GM15510 (cell line): ENCODE data around the gene PRL.

Experiments used
- POLR2A ChIP-seq: IDR thresholded peaks from 3 replicates; pipeline ENCODE4 v1.6.1; 2011; ENCODE audit warnings: borderline replicate concordance; ENCODE audit not compliant: insufficient read length; ENCODE audit errors: extremely low read depth

The PRL gene

DNA sequence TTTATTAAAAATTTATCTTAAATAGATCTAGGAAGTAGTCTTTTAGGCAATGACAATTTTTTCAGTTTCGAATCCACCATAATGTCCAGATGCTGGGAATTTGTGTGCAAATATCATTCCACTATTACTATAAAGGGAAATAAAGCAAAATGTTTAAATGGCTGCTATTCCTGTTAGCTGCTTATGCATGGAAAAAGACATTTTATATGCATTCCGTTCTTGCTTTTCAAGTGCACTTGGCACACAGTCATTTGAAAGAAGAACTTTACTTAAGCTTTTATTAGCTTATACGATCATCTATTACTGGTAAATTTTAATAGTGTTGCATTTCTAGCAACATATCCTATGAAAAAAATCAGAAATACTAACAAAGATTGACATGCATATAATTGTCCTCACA lies 42.0 kb downstream of the PRL start:
- no peak for TF ChIP-seq POLR2A

DNA sequence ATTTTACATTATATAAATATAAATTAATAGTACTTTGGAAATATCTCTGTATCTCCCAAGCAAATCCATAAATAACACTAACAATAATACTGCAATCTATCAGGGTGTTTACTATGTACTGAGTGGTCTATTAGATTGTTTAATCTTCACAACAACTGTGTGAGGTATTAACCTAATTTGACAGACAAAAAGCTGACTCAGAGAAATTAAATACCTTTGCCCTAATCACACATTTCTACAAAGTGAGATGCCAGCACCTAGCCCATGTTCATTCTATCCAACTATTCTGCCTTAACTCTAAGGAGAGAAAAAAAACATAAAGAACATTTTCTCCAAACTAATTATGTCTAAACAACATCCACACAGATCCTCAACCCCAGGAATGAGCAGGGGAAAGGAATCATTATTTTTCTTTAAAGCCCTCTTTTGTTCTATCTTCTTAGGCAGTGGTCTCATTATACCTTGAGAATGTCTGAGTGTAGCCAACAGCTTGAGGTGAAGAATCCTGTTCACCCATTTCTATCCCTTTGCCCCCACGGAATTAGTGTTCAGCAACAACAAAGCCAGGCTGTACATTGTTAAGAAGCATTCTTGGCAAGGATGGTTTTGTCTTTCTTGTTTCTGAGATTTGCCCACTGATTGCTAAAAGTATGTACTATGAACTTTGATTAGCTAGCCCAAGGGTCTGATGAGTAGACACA lies 42.7 kb downstream of the PRL start:
- no peak for TF ChIP-seq POLR2A

DNA sequence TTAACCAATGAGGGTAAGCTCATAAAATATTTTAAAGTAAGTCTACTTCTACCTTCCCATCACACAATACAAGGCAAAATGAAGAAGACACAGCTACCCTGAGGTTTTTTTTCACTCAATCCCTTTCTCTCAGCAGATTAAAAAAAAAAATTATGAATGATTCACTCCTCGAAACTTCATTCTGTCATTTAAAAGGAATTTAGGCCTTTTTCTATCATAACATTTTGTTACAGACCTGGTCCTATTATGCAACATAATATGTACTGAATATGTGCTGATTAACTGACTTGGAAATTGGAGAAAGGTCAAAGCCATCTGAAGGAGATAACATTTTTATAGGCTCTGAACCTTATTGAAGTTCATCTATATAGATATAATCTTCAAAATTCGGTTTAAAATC lies 45.5 kb downstream of the PRL start:
- TF ChIP-seq POLR2A: no peak

DNA sequence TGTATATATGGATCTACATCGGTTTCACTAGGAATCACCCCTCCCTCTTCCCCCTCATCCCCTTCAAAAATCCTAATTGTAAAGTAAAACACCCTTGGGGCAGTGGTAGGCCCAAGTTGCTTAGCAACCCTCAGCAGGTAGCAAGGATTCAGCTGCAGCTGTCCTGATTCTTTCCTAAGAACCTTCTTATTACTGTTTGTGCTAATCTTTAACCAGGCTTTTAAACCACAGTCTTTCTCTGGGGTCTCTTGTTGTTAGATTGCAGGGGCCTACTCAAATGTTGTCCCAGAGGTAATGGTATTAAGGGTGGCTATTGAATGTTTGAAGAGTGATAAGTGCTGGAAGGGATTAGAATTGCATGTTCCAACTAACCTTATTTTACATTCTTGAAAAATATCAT lies 46.4 kb downstream of the PRL start:
- TF ChIP-seq POLR2A: no peak

DNA sequence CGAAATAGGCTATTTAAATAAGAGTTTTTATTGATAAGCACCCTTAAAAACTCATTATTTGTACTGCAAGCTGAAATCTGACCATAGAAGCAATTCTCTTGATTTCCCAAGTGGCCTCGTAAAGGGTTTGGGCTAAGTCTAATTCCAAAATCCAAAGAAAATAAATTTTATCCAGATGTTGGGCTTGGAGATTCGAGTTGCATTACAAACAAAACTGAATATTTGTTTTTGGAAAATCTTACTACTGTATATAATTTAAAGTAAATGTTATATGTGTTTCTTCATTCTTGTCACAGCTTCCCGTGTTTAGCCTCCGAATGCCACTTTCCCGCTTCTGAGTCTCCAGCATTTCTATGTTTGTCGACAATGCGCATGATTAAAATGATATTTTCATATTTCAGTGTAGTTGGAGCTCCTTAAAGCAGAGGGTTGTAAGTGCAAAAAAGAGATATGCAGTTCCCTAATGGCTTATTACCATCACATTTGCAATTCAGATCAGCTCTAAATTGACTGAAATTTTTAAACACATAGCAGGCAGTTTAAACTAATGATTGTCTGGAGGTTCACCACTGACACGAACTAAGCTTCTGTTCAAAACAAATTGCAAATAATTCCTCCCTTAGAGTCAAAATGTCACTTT lies 47.0 kb downstream of the PRL start:
- TF ChIP-seq POLR2A: no peak

DNA sequence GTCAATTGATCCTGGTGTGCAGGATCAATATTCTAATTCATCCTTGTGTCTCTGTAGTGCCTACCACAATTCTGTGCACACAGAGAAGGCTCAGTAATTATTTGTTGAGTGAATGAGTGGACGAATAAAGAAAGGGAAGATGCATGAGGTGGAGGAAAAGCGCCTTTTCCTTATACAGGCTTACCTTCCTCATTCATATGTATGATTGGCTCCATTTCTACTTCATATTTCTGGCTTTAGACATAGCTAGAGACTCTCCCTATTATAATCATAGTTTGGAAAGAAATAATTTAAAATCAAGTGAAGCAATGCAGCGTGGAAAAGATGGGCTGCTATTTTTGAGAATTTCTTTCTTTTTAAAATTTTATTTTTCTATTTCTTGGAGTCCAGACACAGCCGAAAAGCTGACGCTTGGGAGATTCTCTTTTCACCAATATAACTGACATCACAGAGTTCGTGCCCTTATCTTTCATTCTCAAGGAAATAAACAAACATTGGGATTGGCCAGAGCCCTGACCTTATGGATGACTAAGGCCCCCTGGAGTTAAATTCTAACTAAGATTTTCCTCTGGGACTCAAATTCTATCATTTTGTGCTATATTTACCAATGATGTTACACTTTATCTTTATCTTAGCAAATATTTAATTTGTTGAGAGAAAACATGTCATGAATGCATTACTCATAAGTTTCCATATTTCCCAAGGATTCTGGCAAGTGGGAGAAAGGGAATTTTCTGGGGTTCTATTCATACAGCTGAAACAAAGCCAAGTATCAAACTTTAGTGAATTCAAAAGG lies 48.1 kb downstream of the PRL start:
- TF ChIP-seq POLR2A: no peak

DNA sequence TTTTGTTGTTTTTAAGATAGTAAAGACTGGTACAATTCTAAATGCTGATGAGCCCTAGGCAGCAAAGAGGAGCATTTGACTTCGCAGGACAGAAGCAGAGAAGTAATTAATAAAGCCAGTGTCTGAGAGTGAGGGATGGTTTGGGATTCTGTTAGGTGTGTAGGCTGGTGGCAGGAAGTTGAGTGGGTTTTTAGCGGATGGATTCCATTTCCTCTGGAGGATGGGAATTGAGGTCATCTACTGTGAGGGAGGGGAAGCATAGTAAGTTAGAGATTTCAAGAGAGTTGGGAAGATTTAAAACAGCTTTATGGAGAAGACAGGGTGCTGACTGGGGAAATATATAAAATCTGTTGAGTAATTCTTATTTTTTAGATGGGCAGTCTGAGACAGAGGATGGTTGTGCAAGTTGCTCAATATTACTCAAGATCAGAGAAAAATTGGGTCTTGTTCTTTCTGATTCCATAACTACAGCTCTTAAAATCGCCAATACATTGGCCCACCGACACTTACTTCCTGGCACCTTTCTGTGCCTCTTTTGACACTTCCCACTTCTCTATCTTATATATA lies 48.8 kb downstream of the PRL start:
- TF ChIP-seq POLR2A: no peak

DNA sequence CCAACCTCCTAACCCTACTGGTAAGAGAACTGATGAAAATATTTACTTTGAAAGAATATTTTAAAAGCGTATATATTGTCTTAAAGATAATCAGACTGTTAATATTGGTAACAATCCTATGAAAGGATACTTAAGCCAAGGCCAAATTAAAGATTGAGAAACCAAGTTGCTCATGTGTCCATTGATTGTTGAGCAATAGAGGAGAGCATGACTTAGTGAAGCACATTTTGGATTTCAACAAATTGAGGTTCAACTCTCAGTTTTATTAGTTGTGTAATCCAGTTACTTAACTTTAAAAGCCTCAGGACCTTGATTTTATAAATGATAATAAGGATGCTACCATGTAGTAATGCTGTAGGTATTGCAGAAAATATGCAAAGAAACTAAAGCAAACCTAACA lies 56.8 kb downstream of the PRL start:
- no peak for TF ChIP-seq POLR2A

DNA sequence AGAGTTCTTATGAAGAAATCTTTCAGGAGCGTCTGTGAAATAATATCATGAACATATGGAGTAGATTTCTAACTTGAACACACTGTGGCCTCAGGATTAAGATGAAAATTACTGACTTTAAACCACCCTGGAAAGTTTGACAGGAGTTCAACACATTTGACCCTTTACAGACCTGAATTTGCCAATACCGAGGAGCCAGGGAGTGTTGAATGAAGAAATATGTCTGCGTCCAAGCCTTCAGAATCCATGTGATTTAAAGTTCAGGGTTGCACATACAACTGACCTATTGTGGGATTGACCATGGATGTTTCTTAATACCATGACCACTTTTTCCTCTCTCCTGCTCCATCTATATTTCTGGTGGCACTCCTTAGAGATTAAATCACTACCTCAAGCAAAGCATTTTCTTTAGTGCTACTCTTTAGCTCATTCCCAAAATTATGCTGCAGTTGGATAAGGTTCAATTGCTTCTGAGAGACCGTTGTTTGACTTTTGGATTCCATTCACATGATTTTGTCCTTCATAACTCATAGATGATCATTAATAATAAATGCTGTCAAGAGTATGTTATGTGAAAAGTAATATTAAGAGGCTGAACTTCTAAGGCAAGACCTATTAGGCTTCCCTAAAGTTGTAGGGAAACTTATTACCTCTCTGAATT lies 57.4 kb downstream of the PRL start:
- TF ChIP-seq POLR2A: no peak

DNA sequence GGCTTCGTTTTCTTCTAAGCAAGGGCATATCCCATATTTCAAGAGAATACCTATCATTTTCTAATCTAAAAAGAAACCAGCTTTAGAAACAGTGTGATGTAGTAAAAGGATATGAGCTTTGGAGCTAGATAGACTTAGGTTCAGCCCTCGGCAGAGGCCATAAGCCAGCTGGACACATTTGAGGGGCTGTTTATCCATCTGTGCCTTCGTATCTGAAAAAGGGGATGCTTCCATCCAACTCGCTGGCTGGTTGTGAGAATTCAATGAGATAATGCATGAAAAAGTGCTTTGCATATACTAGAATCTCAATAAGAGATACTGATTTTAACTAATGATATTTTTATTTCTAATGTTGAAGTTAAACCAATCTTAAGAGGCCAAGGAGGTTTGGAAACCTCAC lies 58.0 kb downstream of the PRL start:
- TF ChIP-seq POLR2A: no peak

DNA sequence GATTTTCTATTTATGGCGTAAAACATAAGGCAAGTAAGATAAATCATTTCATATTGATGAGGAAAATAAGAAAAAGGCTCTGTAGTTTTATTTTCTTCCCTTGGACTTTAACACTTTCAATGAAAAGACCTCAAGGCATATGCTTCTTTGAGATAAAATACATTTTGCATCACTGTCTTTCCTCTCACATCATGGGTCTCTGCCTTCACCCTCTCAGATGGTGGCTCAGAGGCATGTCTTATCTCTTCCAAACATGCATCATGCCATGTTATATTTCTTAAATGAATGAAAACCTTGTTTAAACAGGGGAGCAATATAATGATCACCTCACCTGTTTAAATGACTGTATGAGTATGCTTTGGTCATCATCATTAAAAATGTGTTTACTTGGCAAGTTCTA lies 59.3 kb downstream of the PRL start:
- no peak for TF ChIP-seq POLR2A
